Measurements from ENCODE around the gene KL. TPM values are rescaled to one million over a fixed set of nuclear protein-coding genes. Genes with fewer than 3 reads are reported as not detected.

KL gene
- total and polyA plus RNA-seq, 2 experiments from 2014 or later, result 0.03 TPM; not detected in 1

DNA sequence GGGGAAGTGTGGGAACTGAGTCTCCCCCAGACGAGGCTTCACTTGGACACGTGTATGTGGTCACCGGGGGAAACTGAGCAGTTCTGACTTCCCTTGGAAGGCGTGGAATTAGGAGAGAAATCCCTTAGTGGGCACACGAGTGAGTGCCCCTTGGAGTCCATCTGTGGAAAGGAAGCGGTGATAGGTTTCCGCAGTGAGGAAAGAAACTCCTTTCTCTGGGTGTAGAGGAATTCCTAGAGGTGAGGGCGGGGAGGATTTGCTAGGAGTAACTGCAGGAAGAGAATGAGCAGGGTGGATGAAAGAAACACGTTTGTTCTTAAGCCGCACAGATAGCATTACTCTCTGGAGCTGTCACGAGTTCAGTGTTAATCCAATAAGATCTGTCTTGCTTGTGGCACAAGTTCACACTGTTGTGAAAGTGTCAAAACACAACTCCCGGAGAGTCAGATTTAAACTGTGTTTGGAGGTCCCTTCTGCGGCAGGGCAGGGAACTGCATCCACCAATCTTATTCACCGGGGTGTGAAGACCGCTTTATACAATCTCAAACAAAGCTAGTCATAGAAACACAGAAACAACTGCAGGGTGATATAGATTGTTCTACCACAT, 1.2 kb downstream of the KL start:
- H3K4me1 ChIP-seq (ENCODE audit: insufficient read depth), result peaks cover 9% of the 10 kb centered on the region; the same call in 1 of the 2 replicates
- peak; percentile 50 to 62 for TF ChIP-seq CTCF (conservative IDR thresholded peaks at IDR 0.05; ENCODE audit: low read depth in 2 of 2)
- no peak for TF ChIP-seq POLR2AphosphoS5 (IDR thresholded peaks at IDR 0.05; ENCODE audit: low read depth)
- H3K27me3 Mint-ChIP-seq (ENCODE audit: insufficient read depth, low read depth, poor library complexity), result peaks cover 36% of the 10 kb centered on the region
- DNase-seq (ENCODE audit: low spot score) (peak; percentile 66), ATAC-seq (peak; percentile 66)
- H3K27me3 ChIP-seq (ENCODE audit: insufficient read depth), result peaks cover 63% of the 10 kb centered on the region
- no peaks in the 10 kb centered on the region; the same call in 2 of the 3 replicates for H3K36me3 Mint-ChIP-seq (ENCODE audit: low read depth)
- H3K36me3 ChIP-seq (ENCODE audit: insufficient read depth), result no peaks in the 10 kb centered on the region
- H3K4me3 Mint-ChIP-seq, result peak overlapping the region; percentile 60
- H3K9me2 ChIP-seq (ENCODE audit: insufficient read depth), result 0 out of 2 replicates have a peak, but pooled peaks cover 2% of the 10 kb centered on the region
- H3K4me3 ChIP-seq, result peak overlapping the region; percentile 60
- H3K4me2 ChIP-seq, result peak overlapping the region; percentile 79
- H4K20me1 ChIP-seq (replicated peaks; ENCODE audit: insufficient read depth), result no peaks in the 10 kb centered on the region
- H3K27ac ChIP-seq (ENCODE audit: low read depth), result no peak overlapping the region
- peak overlapping the region; percentile 96 for H2AFZ ChIP-seq
- H3K9me3 Mint-ChIP-seq, result peaks cover 2% of the 10 kb centered on the region; the same call in 2 of the 3 replicates
- H3F3A ChIP-seq (replicated peaks; ENCODE audit: low read depth), result no peaks in the 10 kb centered on the region
- no peaks in the 10 kb centered on the region for H3K79me2 ChIP-seq (replicated peaks; ENCODE audit: insufficient read depth)
- H3K27ac Mint-ChIP-seq, result no peak overlapping the region
- H3K4me1 Mint-ChIP-seq, result peaks cover 11% of the 10 kb centered on the region

DNA sequence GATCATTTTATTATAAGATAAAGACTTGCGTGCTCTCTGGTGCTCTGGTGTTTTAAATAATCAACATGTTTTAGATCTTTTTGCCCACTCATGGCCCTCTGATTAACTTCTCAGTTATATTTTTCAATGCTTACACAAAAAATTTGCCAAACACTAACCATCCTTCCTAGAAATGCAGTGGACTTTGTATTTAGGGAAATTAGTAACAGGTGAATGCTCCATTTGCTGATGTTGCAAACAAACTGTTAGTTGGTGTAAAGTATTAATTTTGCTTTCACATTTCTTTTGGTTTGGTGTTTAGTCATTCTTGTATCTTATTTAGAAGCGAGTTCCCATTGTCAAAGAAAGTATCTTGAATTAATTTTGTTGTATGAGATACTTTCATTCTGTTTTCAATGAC, 2.7 kb downstream of the KL start:
- H3K79me2 ChIP-seq (replicated peaks; ENCODE audit: insufficient read depth), result no peaks in the 10 kb centered on the region
- no peak overlapping the region for H3K4me2 ChIP-seq
- 0 out of 2 replicates have a peak, but pooled peaks cover 2% of the 10 kb centered on the region for H3K9me2 ChIP-seq (ENCODE audit: insufficient read depth)
- H3K9me3 Mint-ChIP-seq, result peaks cover 2% of the 10 kb centered on the region; the same call in 2 of the 3 replicates
- no peak overlapping the region for H3K27ac ChIP-seq (ENCODE audit: low read depth)
- H3K27me3 Mint-ChIP-seq (ENCODE audit: insufficient read depth, low read depth, poor library complexity), result peaks cover 36% of the 10 kb centered on the region
- H3K27ac Mint-ChIP-seq, result no peak overlapping the region
- H2AFZ ChIP-seq, result no peak overlapping the region
- no peaks in the 10 kb centered on the region for H3K36me3 ChIP-seq (ENCODE audit: insufficient read depth)
- H3K4me1 ChIP-seq (ENCODE audit: insufficient read depth), result peaks cover 9% of the 10 kb centered on the region; the same call in 1 of the 2 replicates
- H4K20me1 ChIP-seq (replicated peaks; ENCODE audit: insufficient read depth), result no peaks in the 10 kb centered on the region
- no peak overlapping the region for H3K4me3 ChIP-seq
- no peak overlapping the region for H3K4me3 Mint-ChIP-seq
- DNase-seq (ENCODE audit: low spot score), result no peak
- H3K4me1 Mint-ChIP-seq, result peaks cover 11% of the 10 kb centered on the region
- H3F3A ChIP-seq (replicated peaks; ENCODE audit: low read depth), result no peaks in the 10 kb centered on the region
- H3K27me3 ChIP-seq (ENCODE audit: insufficient read depth), result peaks cover 53% of the 10 kb centered on the region
- no peaks in the 10 kb centered on the region; the same call in 2 of the 3 replicates for H3K36me3 Mint-ChIP-seq (ENCODE audit: low read depth)
- ATAC-seq, result no peak
- no peak for TF ChIP-seq NANOG (IDR thresholded peaks at IDR 0.05; ENCODE audit: borderline replicate concordance)
- no peak for TF ChIP-seq ZNF331 (CRISPR knock-in tag; IDR thresholded peaks at IDR 0.05; ENCODE audit: low read depth)
- no peak for TF ChIP-seq EZH2phosphoT487 (IDR thresholded peaks at IDR 0.05; ENCODE audit: unreplicated experiment)
- TF ChIP-seq POLR2AphosphoS5 (IDR thresholded peaks at IDR 0.05; ENCODE audit: low read depth), result no peak
- TF ChIP-seq EZH2 (IDR thresholded peaks at IDR 0.05; ENCODE audit: low read depth, unreplicated experiment), result no peak
- TF ChIP-seq, protein P1, sequence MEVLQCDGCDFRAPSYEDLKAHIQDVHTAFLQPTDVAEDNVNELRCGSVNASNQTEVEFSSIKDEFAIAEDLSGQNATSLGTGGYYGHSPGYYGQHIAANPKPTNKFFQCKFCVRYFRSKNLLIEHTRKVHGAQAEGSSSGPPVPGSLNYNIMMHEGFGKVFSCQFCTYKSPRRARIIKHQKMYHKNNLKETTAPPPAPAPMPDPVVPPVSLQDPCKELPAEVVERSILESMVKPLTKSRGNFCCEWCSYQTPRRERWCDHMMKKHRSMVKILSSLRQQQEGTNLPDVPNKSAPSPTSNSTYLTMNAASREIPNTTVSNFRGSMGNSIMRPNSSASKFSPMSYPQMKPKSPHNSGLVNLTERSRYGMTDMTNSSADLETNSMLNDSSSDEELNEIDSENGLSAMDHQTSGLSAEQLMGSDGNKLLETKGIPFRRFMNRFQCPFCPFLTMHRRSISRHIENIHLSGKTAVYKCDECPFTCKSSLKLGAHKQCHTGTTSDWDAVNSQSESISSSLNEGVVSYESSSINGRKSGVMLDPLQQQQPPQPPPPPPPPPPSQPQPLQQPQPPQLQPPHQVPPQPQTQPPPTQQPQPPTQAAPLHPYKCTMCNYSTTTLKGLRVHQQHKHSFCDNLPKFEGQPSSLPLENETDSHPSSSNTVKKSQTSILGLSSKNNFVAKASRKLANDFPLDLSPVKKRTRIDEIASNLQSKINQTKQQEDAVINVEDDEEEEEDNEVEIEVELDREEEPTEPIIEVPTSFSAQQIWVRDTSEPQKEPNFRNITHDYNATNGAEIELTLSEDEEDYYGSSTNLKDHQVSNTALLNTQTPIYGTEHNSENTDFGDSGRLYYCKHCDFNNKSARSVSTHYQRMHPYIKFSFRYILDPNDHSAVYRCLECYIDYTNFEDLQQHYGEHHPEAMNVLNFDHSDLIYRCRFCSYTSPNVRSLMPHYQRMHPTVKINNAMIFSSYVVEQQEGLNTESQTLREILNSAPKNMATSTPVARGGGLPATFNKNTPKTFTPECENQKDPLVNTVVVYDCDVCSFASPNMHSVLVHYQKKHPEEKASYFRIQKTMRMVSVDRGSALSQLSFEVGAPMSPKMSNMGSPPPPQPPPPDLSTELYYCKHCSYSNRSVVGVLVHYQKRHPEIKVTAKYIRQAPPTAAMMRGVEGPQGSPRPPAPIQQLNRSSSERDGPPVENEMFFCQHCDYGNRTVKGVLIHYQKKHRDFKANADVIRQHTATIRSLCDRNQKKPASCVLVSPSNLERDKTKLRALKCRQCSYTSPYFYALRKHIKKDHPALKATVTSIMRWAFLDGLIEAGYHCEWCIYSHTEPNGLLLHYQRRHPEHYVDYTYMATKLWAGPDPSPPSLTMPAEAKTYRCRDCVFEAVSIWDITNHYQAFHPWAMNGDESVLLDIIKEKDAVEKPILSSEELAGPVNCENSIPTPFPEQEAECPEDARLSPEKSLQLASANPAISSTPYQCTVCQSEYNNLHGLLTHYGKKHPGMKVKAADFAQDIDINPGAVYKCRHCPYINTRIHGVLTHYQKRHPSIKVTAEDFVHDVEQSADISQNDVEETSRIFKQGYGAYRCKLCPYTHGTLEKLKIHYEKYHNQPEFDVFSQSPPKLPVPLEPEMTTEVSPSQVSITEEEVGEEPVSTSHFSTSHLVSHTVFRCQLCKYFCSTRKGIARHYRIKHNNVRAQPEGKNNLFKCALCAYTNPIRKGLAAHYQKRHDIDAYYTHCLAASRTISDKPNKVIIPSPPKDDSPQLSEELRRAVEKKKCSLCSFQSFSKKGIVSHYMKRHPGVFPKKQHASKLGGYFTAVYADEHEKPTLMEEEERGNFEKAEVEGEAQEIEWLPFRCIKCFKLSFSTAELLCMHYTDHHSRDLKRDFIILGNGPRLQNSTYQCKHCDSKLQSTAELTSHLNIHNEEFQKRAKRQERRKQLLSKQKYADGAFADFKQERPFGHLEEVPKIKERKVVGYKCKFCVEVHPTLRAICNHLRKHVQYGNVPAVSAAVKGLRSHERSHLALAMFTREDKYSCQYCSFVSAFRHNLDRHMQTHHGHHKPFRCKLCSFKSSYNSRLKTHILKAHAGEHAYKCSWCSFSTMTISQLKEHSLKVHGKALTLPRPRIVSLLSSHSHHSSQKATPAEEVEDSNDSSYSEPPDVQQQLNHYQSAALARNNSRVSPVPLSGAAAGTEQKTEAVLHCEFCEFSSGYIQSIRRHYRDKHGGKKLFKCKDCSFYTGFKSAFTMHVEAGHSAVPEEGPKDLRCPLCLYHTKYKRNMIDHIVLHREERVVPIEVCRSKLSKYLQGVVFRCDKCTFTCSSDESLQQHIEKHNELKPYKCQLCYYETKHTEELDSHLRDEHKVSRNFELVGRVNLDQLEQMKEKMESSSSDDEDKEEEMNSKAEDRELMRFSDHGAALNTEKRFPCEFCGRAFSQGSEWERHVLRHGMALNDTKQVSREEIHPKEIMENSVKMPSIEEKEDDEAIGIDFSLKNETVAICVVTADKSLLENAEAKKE (CRISPR knock-in tag; IDR thresholded peaks at IDR 0.05), result no peak
- no peak for TF ChIP-seq CTCF (conservative IDR thresholded peaks at IDR 0.05; ENCODE audit: low read depth in 2 of 2)
- TF ChIP-seq, protein P2, sequence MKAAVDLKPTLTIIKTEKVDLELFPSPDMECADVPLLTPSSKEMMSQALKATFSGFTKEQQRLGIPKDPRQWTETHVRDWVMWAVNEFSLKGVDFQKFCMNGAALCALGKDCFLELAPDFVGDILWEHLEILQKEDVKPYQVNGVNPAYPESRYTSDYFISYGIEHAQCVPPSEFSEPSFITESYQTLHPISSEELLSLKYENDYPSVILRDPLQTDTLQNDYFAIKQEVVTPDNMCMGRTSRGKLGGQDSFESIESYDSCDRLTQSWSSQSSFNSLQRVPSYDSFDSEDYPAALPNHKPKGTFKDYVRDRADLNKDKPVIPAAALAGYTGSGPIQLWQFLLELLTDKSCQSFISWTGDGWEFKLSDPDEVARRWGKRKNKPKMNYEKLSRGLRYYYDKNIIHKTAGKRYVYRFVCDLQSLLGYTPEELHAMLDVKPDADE (IDR thresholded peaks at IDR 0.05), result no peak
- no peak for TF ChIP-seq JUNB (IDR thresholded peaks at IDR 0.05; ENCODE audit: unreplicated experiment)
